ENCODE data around the gene PDK3.

The PDK3 gene

GRCh38 chrX:24482823-24483415 is 17.8 kb downstream of the PDK3 start:
- no peak for DNase-seq (ENCODE audit: low read depth)

- no peak for DNase-seq (ENCODE audit: low read depth)
Observed at GRCh38 chrX:24483596-24483995, 18.5 kb downstream of the PDK3 start.

GRCh38 chrX:24485323-24485722 is 20.2 kb downstream of the PDK3 start:
- DNase-seq (ENCODE audit: low read depth) = no peak

GRCh38 chrX:24485976-24486680 is 21.0 kb downstream of the PDK3 start:
- no peak for DNase-seq (ENCODE audit: low read depth)

- DNase-seq (ENCODE audit: low read depth) = no peak
Observed at GRCh38 chrX:24487571-24487970, 22.5 kb downstream of the PDK3 start.

- no peak for DNase-seq (ENCODE audit: low read depth)
Observed at GRCh38 chrX:24491741-24492140, 26.7 kb downstream of the PDK3 start.

- DNase-seq (ENCODE audit: low read depth) = no peak
Observed at GRCh38 chrX:24493740-24494581, 28.9 kb downstream of the PDK3 start.

GRCh38 chrX:24494647-24495075 is 29.6 kb downstream of the PDK3 start:
- no peak for DNase-seq (ENCODE audit: low read depth)

GRCh38 chrX:24495700-24496099 is 30.6 kb downstream of the PDK3 start:
- no peak for DNase-seq (ENCODE audit: low read depth)

- no peak for DNase-seq (ENCODE audit: low read depth)
Observed at GRCh38 chrX:24498181-24498580, 33.1 kb downstream of the PDK3 start.

GRCh38 chrX:24498975-24499374 is 33.9 kb downstream of the PDK3 start:
- no peak for DNase-seq (ENCODE audit: low read depth)

GRCh38 chrX:24506082-24506481 is 41.0 kb downstream of the PDK3 start:
- peak; percentile 26 for DNase-seq (ENCODE audit: low read depth)

- DNase-seq (ENCODE audit: low read depth) = no peak
Observed at GRCh38 chrX:24508375-24508774, 43.3 kb downstream of the PDK3 start.

GRCh38 chrX:24513416-24513815 is 48.3 kb downstream of the PDK3 start:
- DNase-seq (ENCODE audit: low read depth) = no peak

GRCh38 chrX:24515447-24515846 is 50.4 kb downstream of the PDK3 start:
- DNase-seq (ENCODE audit: low read depth) = no peak

GRCh38 chrX:24520472-24520871 is 55.4 kb downstream of the PDK3 start:
- DNase-seq (ENCODE audit: low read depth) = no peak

- no peak for DNase-seq (ENCODE audit: low read depth)
Observed at GRCh38 chrX:24525455-24525854, 60.4 kb downstream of the PDK3 start.

- DNase-seq (ENCODE audit: low read depth) = no peak
Observed at GRCh38 chrX:24526616-24527015, 61.5 kb downstream of the PDK3 start.

- DNase-seq (ENCODE audit: low read depth) = no peak
Observed at GRCh38 chrX:24528605-24529004, 63.5 kb downstream of the PDK3 start.

- DNase-seq (ENCODE audit: low read depth) = no peak
Observed at GRCh38 chrX:24536551-24536950, 71.5 kb downstream of the PDK3 start.

GRCh38 chrX:24542756-24543155 is 77.7 kb downstream of the PDK3 start:
- no peak for DNase-seq (ENCODE audit: low read depth)

- no peak for DNase-seq (ENCODE audit: low read depth)
Observed at GRCh38 chrX:24547961-24548360, 82.9 kb downstream of the PDK3 start.

- no peak for DNase-seq (ENCODE audit: low read depth)
Observed at GRCh38 chrX:24550166-24550565, 85.1 kb downstream of the PDK3 start.

Measured in HS-5 (cell line).